Erythroblast (primary cell): ENCODE results near the gene TNNC2.

ENCODE experiments used
- GATA1 ChIP-seq: IDR thresholded peaks from 2 replicates; pipeline ENCODE4 v1.6.1; 2011; ENCODE audit warnings: low read depth, mild to moderate bottlenecking, control low read depth, low read length, moderate library complexity
- POLR2A ChIP-seq: IDR thresholded peaks from 2 replicates; pipeline ENCODE4 v1.6.1; 2011; ENCODE audit warnings: mild to moderate bottlenecking, low read length

DNA sequence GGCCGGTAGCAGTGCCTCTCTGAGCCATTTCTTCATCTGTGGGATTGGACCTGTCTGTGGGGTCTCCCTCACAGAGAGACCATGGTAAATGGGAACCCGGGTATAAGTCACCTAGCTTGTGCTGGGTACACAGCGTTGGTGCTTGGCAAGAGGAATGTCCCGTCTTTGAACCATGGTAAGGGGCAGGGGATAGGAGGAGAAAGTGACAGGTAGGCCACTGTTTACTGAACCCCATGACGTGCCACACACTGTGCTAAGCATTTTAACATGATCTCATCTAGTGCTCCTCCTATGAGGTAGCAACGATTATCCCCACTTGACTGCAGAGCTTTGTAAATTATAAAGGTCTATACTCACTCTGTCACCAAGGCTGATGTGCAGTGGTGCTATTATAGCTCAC lies 600 bp upstream of the TNNC2 start:
- TF ChIP-seq POLR2A, result no peak
- no peak for TF ChIP-seq GATA1
